GM21576 (cell line): ENCODE results near the gene ADRM1.

Source experiments
- ATAC-seq: cut with Tn5 transposase; IDR thresholded peaks from one replicate; pipeline ENCODE4 v1.9.1; 2021; ENCODE audit warnings: mild to moderate bottlenecking, moderate library complexity; ENCODE audit not compliant: unreplicated experiment

ADRM1 gene

GRCh38 chr20:62309947-62310756 is 7.4 kb downstream of the ADRM1 start:
- no peak for ATAC-seq

- no peak for ATAC-seq
These were observed 7.9 kb downstream of the ADRM1 start for GRCh38 chr20:62310757-62311121.

GRCh38 chr20:62311150-62311549 is 8.4 kb downstream of the ADRM1 start:
- ATAC-seq: no peak

- ATAC-seq: no peak
These were observed 9.2 kb downstream of the ADRM1 start for GRCh38 chr20:62311832-62312661.

GRCh38 chr20:62312662-62312977 is 9.8 kb downstream of the ADRM1 start:
- no peak for ATAC-seq

GRCh38 chr20:62313021-62313420 is 10.2 kb downstream of the ADRM1 start:
- no peak for ATAC-seq

- no peak for ATAC-seq
These were observed 10.9 kb downstream of the ADRM1 start for GRCh38 chr20:62313460-62314338.

GRCh38 chr20:62314339-62314638 is 11.5 kb downstream of the ADRM1 start:
- ATAC-seq: no peak

- ATAC-seq: no peak
These were observed 12.0 kb downstream of the ADRM1 start for GRCh38 chr20:62314711-62315302.

GRCh38 chr20:62315773-62316172 is 13.0 kb downstream of the ADRM1 start:
- ATAC-seq: no peak

- no peak for ATAC-seq
These were observed 13.8 kb downstream of the ADRM1 start for GRCh38 chr20:62316331-62317166.

GRCh38 chr20:62317167-62317655 is 14.4 kb downstream of the ADRM1 start:
- ATAC-seq: no peak

- ATAC-seq: no peak
These were observed 15.9 kb downstream of the ADRM1 start for GRCh38 chr20:62318400-62319345.

GRCh38 chr20:62319346-62319909 is 16.6 kb downstream of the ADRM1 start:
- no peak for ATAC-seq

GRCh38 chr20:62320581-62321354 is 18.0 kb downstream of the ADRM1 start:
- no peak for ATAC-seq

GRCh38 chr20:62321521-62321948 is 18.7 kb downstream of the ADRM1 start:
- ATAC-seq: no peak

GRCh38 chr20:62321975-62322374 is 19.2 kb downstream of the ADRM1 start:
- no peak for ATAC-seq
